ENCODE data around the gene GREB1L. TPM values are rescaled to one million over a fixed set of nuclear protein-coding genes. Genes with fewer than 3 reads are reported as not detected.

Gene GREB1L
- total and polyA plus RNA-seq, 2 experiments from 2014 or later, result 4.2 to 7.8 TPM

DNA sequence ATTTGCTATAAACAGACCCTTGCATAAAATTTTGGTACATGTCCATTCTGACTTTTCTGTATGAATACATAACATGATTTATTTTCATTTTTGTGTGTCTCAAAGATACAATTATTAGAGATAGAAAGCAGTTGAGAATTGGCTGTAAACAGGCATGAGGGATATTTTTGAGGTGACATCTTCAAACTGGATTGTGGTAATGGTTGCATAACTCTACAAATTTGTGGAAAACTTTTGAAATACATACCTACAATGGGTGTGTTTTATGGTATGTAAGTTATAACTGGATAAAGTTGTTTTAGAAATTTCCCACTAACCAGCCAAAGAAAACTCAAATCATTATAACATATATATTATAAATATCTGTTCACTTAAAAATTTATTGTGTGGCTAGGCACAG is 39.6 kb downstream of the GREB1L start:
- no peak overlapping the region for H3K27ac ChIP-seq
- TF ChIP-seq, protein P1, sequence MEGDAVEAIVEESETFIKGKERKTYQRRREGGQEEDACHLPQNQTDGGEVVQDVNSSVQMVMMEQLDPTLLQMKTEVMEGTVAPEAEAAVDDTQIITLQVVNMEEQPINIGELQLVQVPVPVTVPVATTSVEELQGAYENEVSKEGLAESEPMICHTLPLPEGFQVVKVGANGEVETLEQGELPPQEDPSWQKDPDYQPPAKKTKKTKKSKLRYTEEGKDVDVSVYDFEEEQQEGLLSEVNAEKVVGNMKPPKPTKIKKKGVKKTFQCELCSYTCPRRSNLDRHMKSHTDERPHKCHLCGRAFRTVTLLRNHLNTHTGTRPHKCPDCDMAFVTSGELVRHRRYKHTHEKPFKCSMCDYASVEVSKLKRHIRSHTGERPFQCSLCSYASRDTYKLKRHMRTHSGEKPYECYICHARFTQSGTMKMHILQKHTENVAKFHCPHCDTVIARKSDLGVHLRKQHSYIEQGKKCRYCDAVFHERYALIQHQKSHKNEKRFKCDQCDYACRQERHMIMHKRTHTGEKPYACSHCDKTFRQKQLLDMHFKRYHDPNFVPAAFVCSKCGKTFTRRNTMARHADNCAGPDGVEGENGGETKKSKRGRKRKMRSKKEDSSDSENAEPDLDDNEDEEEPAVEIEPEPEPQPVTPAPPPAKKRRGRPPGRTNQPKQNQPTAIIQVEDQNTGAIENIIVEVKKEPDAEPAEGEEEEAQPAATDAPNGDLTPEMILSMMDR (IDR thresholded peaks at IDR 0.05; ENCODE audit: low read depth, low read length), result no peak
- H3K4me3 ChIP-seq, result no peak overlapping the region
- no peak for DNase-seq (ENCODE audit: low read depth in 1 of 2, low spot score in 1 of 2)
- no peaks in the 10 kb centered on the region for H3K9me3 ChIP-seq (ENCODE audit: low read depth)
- no peaks in the 10 kb centered on the region for H3K36me3 ChIP-seq
- H3K4me1 ChIP-seq (ENCODE audit: low read depth), result no peaks in the 10 kb centered on the region
- no peaks in the 10 kb centered on the region for H3K27me3 ChIP-seq

DNA sequence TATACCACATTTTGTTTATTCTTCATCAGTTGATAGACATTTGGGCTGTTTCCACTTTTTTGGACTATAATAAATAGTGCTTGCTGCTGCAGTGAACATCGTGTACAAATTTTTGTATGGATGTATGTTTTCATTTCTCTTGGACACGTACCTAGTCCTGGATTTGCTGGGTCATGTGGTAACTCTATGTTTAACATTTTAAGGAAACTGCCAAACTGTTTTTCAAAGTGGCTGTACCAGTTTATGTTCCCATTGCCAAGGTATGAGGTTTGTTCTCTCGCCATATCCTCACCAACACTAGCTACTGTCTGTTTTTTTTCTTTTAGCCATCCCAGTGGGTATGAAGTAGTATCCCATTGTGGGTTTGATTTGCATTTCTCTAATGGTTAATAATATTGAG is 42.5 kb downstream of the GREB1L start:
- Histone ChIP-seq H3K27me3 (no peaks in the 10 kb centered on the region), H3K9me3 (ENCODE audit: low read depth) (no peaks in the 10 kb centered on the region), H3K27ac (no peak overlapping the region), H3K4me3 (no peak overlapping the region), H3K36me3 (no peaks in the 10 kb centered on the region), H3K4me1 (ENCODE audit: low read depth) (no peaks in the 10 kb centered on the region)
- no peak for DNase-seq (ENCODE audit: low read depth in 1 of 2, low spot score in 1 of 2)
- TF ChIP-seq, protein P1 (IDR thresholded peaks at IDR 0.05; ENCODE audit: low read depth, low read length), result no peak

DNA sequence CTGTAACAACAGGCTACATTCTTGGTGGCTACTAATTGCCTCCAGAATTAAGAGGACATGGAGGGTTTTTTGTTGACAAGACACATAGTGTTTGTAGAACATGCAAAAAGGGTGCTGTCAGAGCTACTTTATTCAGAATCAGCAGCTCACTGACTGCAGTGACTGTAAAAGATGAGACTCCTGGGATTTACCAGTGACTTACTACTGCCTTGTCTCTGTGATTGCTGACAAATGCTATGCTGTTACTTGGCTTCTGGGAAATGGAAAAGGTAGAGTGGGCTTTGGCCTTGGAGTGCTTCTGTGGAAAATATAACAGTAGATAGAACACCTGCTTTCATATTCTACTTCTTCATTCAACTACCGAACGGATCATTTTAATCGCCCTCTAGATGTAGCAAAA is 47.8 kb downstream of the GREB1L start:
- Histone ChIP-seq H3K36me3 (no peaks in the 10 kb centered on the region), H3K9me3 (ENCODE audit: low read depth) (no peaks in the 10 kb centered on the region), H3K27ac (no peak overlapping the region), H3K4me1 (ENCODE audit: low read depth) (no peaks in the 10 kb centered on the region), H3K4me3 (no peak overlapping the region), H3K27me3 (no peaks in the 10 kb centered on the region)
- TF ChIP-seq, protein P1 (IDR thresholded peaks at IDR 0.05; ENCODE audit: low read depth, low read length), result no peak
- no peak for DNase-seq (ENCODE audit: low read depth in 1 of 2, low spot score in 1 of 2)

DNA sequence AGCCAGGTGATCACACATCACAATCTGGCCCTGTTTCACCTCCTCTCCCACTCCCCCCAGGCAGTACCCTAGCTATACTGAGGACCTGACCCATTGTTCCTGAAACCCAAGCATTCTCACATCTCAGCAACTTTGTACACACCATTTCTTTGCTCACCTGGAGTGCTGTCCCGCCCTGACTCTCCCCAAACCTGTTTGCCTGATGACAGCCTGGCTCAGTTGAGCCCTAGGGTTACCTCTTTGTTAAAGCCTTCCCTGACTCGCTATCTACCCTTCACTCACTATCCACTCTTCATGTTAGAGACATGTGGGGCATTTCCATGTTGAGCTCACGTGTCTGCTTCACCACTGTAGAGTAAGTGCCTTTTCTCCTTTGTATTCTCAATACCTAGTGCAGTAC is 49.1 kb downstream of the GREB1L start:
- DNase-seq (ENCODE audit: low read depth in 1 of 2, low spot score in 1 of 2), result no peak
- H3K4me3 ChIP-seq, result no peak overlapping the region
- no peaks in the 10 kb centered on the region for H3K9me3 ChIP-seq (ENCODE audit: low read depth)
- no peaks in the 10 kb centered on the region for H3K27me3 ChIP-seq
- no peaks in the 10 kb centered on the region for H3K4me1 ChIP-seq (ENCODE audit: low read depth)
- TF ChIP-seq, protein P1 (IDR thresholded peaks at IDR 0.05; ENCODE audit: low read depth, low read length), result no peak
- no peaks in the 10 kb centered on the region for H3K36me3 ChIP-seq
- H3K27ac ChIP-seq, result no peak overlapping the region

DNA sequence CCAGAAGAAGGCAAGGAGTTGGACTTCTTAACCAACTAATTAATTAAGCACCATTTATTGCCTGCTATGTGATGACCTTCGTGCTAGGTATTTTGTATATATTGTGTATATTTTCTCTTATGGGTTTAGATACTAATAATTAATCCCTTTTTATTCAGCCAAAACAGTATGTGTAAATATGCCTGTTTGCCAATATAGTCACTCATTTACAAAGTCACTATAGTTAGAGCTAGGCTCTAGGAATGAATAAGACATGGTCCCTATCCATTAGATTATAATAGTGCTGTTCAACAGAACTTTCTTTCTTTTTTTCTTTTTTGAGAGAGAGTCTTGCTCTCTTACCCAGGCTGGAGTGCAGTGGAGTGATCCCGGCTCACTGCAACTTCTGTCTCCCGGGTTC is 51.4 kb downstream of the GREB1L start:
- DNase-seq (ENCODE audit: low read depth in 1 of 2, low spot score in 1 of 2), result no peak
- H3K27me3 ChIP-seq, result no peaks in the 10 kb centered on the region
- TF ChIP-seq, protein P1 (IDR thresholded peaks at IDR 0.05; ENCODE audit: low read depth, low read length), result no peak
- H3K27ac ChIP-seq, result no peak overlapping the region
- no peak overlapping the region for H3K4me3 ChIP-seq
- H3K36me3 ChIP-seq, result no peaks in the 10 kb centered on the region
- no peaks in the 10 kb centered on the region for H3K9me3 ChIP-seq (ENCODE audit: low read depth)
- no peaks in the 10 kb centered on the region for H3K4me1 ChIP-seq (ENCODE audit: low read depth)

DNA sequence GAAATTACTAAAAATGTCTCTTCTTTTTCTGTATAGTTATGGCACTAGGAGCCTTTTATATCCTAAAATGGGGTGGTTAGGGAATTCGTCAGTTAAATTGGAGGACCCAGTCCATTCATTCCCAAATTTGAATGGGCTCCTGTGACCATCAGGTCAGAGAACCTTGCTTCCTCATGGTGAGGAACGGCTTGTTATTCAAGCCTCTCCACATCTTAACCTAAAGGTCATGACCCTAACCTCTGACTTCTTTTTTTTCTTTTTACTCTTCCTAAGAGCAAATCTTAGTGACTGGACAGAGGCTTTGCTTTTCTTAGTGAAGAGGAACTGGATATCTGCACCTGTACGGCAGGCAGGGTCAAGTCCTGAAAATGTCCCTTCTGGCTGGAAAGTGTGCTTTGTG is 53.1 kb downstream of the GREB1L start:
- no peak for DNase-seq (ENCODE audit: low read depth in 1 of 2, low spot score in 1 of 2)
- H3K9me3 ChIP-seq (ENCODE audit: low read depth), result no peaks in the 10 kb centered on the region
- no peaks in the 10 kb centered on the region for H3K4me1 ChIP-seq (ENCODE audit: low read depth)
- no peak overlapping the region for H3K27ac ChIP-seq
- H3K36me3 ChIP-seq, result no peaks in the 10 kb centered on the region
- no peak overlapping the region for H3K4me3 ChIP-seq
- H3K27me3 ChIP-seq, result no peaks in the 10 kb centered on the region
- TF ChIP-seq, protein P1 (IDR thresholded peaks at IDR 0.05; ENCODE audit: low read depth, low read length), result no peak

Measured in cardiac muscle cell (in vitro differentiated cells and primary cell).